Measurements from ENCODE around the gene RGS6. TPM values are rescaled to one million over a fixed set of nuclear protein-coding genes. Genes with fewer than 3 reads are reported as not detected.
A peak's percentile ranks its signal among the peaks of the same experiment; 100 is the strongest.

The RGS6 gene

DNA sequence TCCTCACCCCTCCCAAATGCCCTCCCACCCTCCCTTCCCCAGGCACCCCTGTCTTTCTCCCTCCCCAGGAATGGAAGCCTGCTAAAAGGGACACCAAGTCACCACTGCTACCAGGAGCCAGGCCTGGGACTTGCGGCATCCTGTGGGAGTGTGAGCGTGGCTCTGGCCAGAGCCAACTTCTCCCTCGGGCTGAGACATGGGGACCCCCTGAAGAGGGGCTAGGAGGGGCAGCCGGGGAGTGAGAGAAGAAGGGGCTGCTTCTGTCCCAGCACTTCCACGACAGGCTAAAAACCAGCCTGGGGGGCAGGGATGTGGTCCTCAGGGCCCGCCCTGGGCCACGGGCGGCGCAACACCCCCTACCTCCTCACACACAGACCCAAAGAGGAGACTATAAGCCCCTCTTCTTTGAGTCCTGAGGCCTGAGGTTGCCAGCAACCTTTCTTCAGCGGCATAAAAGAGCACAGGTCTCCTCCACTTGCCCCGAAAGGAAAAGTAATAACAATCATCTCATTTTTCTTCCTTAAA is 682.7 kb downstream of the RGS6 start:
- H3K36me3 ChIP-seq (ENCODE audit: control insufficient read depth in 1 of 2, insufficient read depth in 2 of 2, low read depth in 1 of 2, low read length in 2 of 2) = no peaks in the 10 kb centered on the region
- peaks cover 66% of the 10 kb centered on the region for H3K4me1 ChIP-seq (ENCODE audit: control insufficient read depth, insufficient read depth, low read depth, low read length)
- no peaks in the 10 kb centered on the region for H3K9me3 ChIP-seq (ENCODE audit: control insufficient read depth, low read length)
- H3K4me3 ChIP-seq (ENCODE audit: insufficient read depth in 1 of 2, low read depth in 1 of 2, low read length in 2 of 2) = no peak overlapping the region
- H2BK12ac ChIP-seq (ENCODE audit: low read length in 2 of 2) = peak overlapping the region in 1 of 2 experiments; percentile 83
- 90% methylated on average over 9 of the region's 11 CpGs for WGBS
- peak overlapping the region in 1 of 2 experiments; percentile 34 for H3K23ac ChIP-seq (ENCODE audit: low read length in 2 of 2)
- peak overlapping the region in 1 of 2 experiments; percentile 54 for H3K18ac ChIP-seq (ENCODE audit: low read depth in 1 of 2, low read length in 2 of 2)
- H2BK5ac ChIP-seq (ENCODE audit: low read depth, low read length, poor library complexity, severe bottlenecking) = peak overlapping the region; percentile 91
- H2BK120ac ChIP-seq (ENCODE audit: low read depth, low read length) = peak overlapping the region; percentile 21
- H3K4me2 ChIP-seq (ENCODE audit: low read length, poor library complexity, severe bottlenecking) = peak overlapping the region; percentile 10
- H3K27ac ChIP-seq (ENCODE audit: low read length, poor library complexity, severe bottlenecking) = peak overlapping the region; percentile 96
- peak overlapping the region; percentile 73 for H4K8ac ChIP-seq (ENCODE audit: low read length)
- H3K27me3 ChIP-seq (ENCODE audit: control insufficient read depth in 1 of 2, insufficient read depth in 1 of 2, low read length in 2 of 2) = no peaks in the 10 kb centered on the region
- H3K4ac ChIP-seq (ENCODE audit: low read depth in 1 of 2, low read length in 2 of 2) = peak overlapping the region in 1 of 2 experiments; percentile 62
- H2AK5ac ChIP-seq (ENCODE audit: low read length, severe bottlenecking) = peak overlapping the region; percentile 49
- H3K9ac ChIP-seq (ENCODE audit: low read length) = no peak overlapping the region
- no peaks in the 10 kb centered on the region for H3K79me1 ChIP-seq (replicated peaks; ENCODE audit: low read length, poor library complexity, severe bottlenecking)
- no peak overlapping the region for H2BK15ac ChIP-seq (ENCODE audit: low read depth, poor library complexity, severe bottlenecking)
- H3K14ac ChIP-seq (ENCODE audit: low read length in 2 of 2) = no peak overlapping the region
- DNase-seq = no peak
- no peak overlapping the region for H2AFZ ChIP-seq (ENCODE audit: low read depth, low read length)
- H4K91ac ChIP-seq (ENCODE audit: low read length) = peak overlapping the region; percentile 36

DNA sequence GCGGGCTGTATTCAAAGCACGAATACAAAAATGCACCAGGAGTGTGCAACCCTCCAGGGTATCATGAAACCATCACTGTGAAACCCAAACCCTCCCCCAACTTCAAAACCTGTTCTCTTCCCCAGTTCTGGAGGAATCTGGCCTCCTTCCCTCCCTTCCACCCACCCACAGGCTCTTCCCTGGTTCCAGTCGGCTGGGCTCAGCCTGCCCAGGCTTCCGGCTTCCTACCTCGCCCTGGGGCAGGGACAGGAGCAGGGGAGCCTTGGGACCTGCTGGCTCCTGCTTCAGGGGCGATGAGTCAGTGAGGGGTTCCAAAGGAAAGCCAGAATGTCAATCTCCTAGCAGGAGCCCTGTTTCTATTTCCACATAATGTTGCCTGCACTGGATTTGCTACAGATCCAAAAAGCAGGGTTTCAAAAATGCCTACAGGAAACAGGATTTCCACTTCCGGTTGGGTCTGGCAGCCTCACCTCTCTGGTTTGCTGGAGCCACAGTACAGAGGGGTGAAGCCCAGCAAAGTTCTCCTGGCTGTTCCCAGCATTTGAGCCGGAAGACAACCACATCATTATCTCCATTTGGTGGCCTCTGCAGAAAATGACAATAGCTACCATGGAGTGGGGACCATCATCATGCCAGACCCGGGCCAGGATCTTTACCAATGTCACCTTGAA is 683.4 kb downstream of the RGS6 start:
- Histone ChIP-seq H3K14ac (ENCODE audit: low read length in 2 of 2) (no peak overlapping the region), H4K91ac (ENCODE audit: low read length) (peak overlapping the region; percentile 66), H4K8ac (ENCODE audit: low read length) (peak overlapping the region; percentile 83), H3K9me3 (ENCODE audit: control insufficient read depth, low read length) (no peaks in the 10 kb centered on the region), H2BK12ac (ENCODE audit: low read length in 2 of 2) (peak overlapping the region; percentile 70 to 79), H2BK15ac (ENCODE audit: low read depth, poor library complexity, severe bottlenecking) (no peak overlapping the region), H3K23ac (ENCODE audit: low read length in 2 of 2) (no peak overlapping the region), H2AFZ (ENCODE audit: low read depth, low read length) (no peak overlapping the region), H3K4me2 (ENCODE audit: low read length, poor library complexity, severe bottlenecking) (peak overlapping the region; percentile 10), H3K4me3 (ENCODE audit: insufficient read depth in 1 of 2, low read depth in 1 of 2, low read length in 2 of 2) (no peak overlapping the region), H3K18ac (ENCODE audit: low read depth in 1 of 2, low read length in 2 of 2) (peak overlapping the region; percentile 62 to 72), H3K27ac (ENCODE audit: low read length, poor library complexity, severe bottlenecking) (peak overlapping the region; percentile 96), H2BK5ac (ENCODE audit: low read depth, low read length, poor library complexity, severe bottlenecking) (peak overlapping the region; percentile 80), H3K79me1 (replicated peaks; ENCODE audit: low read length, poor library complexity, severe bottlenecking) (no peaks in the 10 kb centered on the region), H2BK120ac (ENCODE audit: low read depth, low read length) (peak overlapping the region; percentile 23), H3K27me3 (ENCODE audit: control insufficient read depth in 1 of 2, insufficient read depth in 1 of 2, low read length in 2 of 2) (no peaks in the 10 kb centered on the region), H2AK5ac (ENCODE audit: low read length, severe bottlenecking) (peak overlapping the region; percentile 100), H3K36me3 (ENCODE audit: control insufficient read depth in 1 of 2, insufficient read depth in 2 of 2, low read depth in 1 of 2, low read length in 2 of 2) (no peaks in the 10 kb centered on the region), H3K9ac (ENCODE audit: low read length) (no peak overlapping the region), H3K4ac (ENCODE audit: low read depth in 1 of 2, low read length in 2 of 2) (peak overlapping the region in 1 of 2 experiments; percentile 49), H3K4me1 (ENCODE audit: control insufficient read depth, insufficient read depth, low read depth, low read length) (peaks cover 64% of the 10 kb centered on the region)
- peak; percentile 43 for DNase-seq
- WGBS = 78% methylated on average over 9 of the region's 9 CpGs

Small RNA genes within 50 kb of the gene (small RNA-seq; reads per million reads assigned to genes)
- gene MIR7843 (ENCODE audit: low read depth) (not detected), gene RF00019 (ENCODE audit: low read depth) (not detected)
